Testis (tissue), 3 donors: ENCODE measurements around the gene BACH2. TPM values are rescaled to one million over a fixed set of nuclear protein-coding genes. Genes with fewer than 3 reads are reported as not detected.
"Not testable (repeated sequence)": the region's sequence is repeated elsewhere in the genome, so short reads cannot be mapped to it uniquely, and the experiment has no call there.

Experiments used
- DNase-seq: peaks from one replicate; pipeline ENCODE4 v3.0.0-alpha.2; 2019
- H3K27ac ChIP-seq, 2 donors: fragments of 200-600 bp; sonication (generic); one replicate each; pipeline ENCODE4 v1.5.1; 2019
- H3K27me3 ChIP-seq: fragments of 200-600 bp; sonication (generic); one replicate; pipeline ENCODE4 v1.5.1; 2019
- H3K36me3 ChIP-seq: fragments of 200-600 bp; sonication (generic); one replicate; pipeline ENCODE4 v1.5.1; 2017; ENCODE audit warnings: low read depth; ENCODE audit errors: missing control alignments
- H3K4me1 ChIP-seq: fragments of 200-600 bp; sonication (generic); one replicate; pipeline ENCODE4 v1.5.1; 2019
- H3K4me3 ChIP-seq, 2 donors: fragments of 200-600 bp; sonication (generic); one replicate each; pipeline ENCODE4 v1.5.1; 2017 to 2019
- H3K9me3 ChIP-seq: fragments of 200-600 bp; sonication (generic); one replicate; pipeline ENCODE4 v1.5.1; 2017
- POLR2A ChIP-seq: fragments of 450-650 bp; IDR thresholded peaks from one replicate; pipeline ENCODE4 v1.6.1; 2017; ENCODE audit warnings: antibody characterized with exemption, mild to moderate bottlenecking, moderate library complexity
- WGBS, 2 donors: methylation state at CpG; one replicate each; pipeline ENCODE4 v1.1.5; 2018; 5-methylcytosine and 5-hydroxymethylcytosine counted together
- intact Hi-C: fragments of 100-400 bp; cut with DNase I; formaldehyde crosslinking; loops from one replicate; pipeline ENCODE4 v1.15.1; 2023; ENCODE audit warnings: low total_unique reads
- polyA plus RNA-seq: library from polyadenylated mRNA; stranded (reverse); fragments of 350-450 nt; fragmentation: Illumina TruSeq; extraction: RNeasy Lipid Tissue Mini Kit (QIAGEN cat#74804); gene quantifications from one replicate; pipeline ENCODE4 v1.2.3, GENCODE V29; 2014; ENCODE audit warnings: low read depth, low replicate concordance; ENCODE audit not compliant: insufficient read depth
- total RNA-seq, 2 donors: library from RNA; depleted of rRNA; stranded (reverse); fragments of >200 nt; gene quantifications; one replicate each; pipeline ENCODE4 v1.2.3, GENCODE V29; 2016
- TF ChIP-seq, protein P1 (sequence below), 3 experiments: fragments of 450-650 bp in 2 of 3; fragments of 200-600 bp in 1 of 3; sonication (generic) in 1 of 3; IDR thresholded peaks; one replicate each; pipeline ENCODE4 v1.5.1; 2016 to 2019; ENCODE audit warnings: antibody characterized with exemption in 3 of 3, mild to moderate bottlenecking in 2 of 3, moderate library complexity in 1 of 3

The BACH2 gene
- total and polyA plus RNA-seq, 3 donors from 2014 or later: 5.0 to 8.3 (median 6.5) TPM

- 74 to 86% methylated on average over 1 of the region's 1 CpG for WGBS, 2 donors
- no peak for DNase-seq
- Histone ChIP-seq H3K4me3 (no peak overlapping the region), H3K9me3 (no peaks in the 10 kb centered on the region), H3K27me3 (no peaks in the 10 kb centered on the region), H3K27ac (no peak overlapping the region), H3K4me1 (peaks cover 2% of the 10 kb centered on the region), H3K36me3 (no peaks in the 10 kb centered on the region)
- TF ChIP-seq POLR2A: no peak
- TF ChIP-seq, protein P1, sequence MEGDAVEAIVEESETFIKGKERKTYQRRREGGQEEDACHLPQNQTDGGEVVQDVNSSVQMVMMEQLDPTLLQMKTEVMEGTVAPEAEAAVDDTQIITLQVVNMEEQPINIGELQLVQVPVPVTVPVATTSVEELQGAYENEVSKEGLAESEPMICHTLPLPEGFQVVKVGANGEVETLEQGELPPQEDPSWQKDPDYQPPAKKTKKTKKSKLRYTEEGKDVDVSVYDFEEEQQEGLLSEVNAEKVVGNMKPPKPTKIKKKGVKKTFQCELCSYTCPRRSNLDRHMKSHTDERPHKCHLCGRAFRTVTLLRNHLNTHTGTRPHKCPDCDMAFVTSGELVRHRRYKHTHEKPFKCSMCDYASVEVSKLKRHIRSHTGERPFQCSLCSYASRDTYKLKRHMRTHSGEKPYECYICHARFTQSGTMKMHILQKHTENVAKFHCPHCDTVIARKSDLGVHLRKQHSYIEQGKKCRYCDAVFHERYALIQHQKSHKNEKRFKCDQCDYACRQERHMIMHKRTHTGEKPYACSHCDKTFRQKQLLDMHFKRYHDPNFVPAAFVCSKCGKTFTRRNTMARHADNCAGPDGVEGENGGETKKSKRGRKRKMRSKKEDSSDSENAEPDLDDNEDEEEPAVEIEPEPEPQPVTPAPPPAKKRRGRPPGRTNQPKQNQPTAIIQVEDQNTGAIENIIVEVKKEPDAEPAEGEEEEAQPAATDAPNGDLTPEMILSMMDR (IDR thresholded peaks at IDR 0.05): no peak
- intact Hi-C loops: no loop called here
Observed at GRCh38 chr6:90131125-90131524, 165.5 kb downstream of the BACH2 start.

- H3K27ac ChIP-seq, intact Hi-C loops, H3K4me1 ChIP-seq, DNase-seq, H3K4me3 ChIP-seq, H3K36me3 ChIP-seq, H3K9me3 ChIP-seq, H3K27me3 ChIP-seq: not testable (repeated sequence)
- 91 to 100% methylated on average over 2 of the region's 2 CpGs for WGBS, 2 donors
Observed at GRCh38 chr6:90128687-90129086, 168.0 kb downstream of the BACH2 start.

- H3K27ac ChIP-seq: no peak overlapping the region
- no peak for TF ChIP-seq POLR2A
- TF ChIP-seq, protein P1 (IDR thresholded peaks at IDR 0.05): no peak
- intact Hi-C loops: no loop called here
- H3K36me3 ChIP-seq: no peaks in the 10 kb centered on the region
- H3K4me1 ChIP-seq: peaks cover 2% of the 10 kb centered on the region
- H3K27me3 ChIP-seq: no peaks in the 10 kb centered on the region
- H3K4me3 ChIP-seq: no peak overlapping the region
- DNase-seq: no peak
- 93% methylated on average over 7 of the region's 7 CpGs for WGBS, 2 donors
- no peaks in the 10 kb centered on the region for H3K9me3 ChIP-seq
Observed at GRCh38 chr6:90127595-90127994, 169.0 kb downstream of the BACH2 start.

DNA sequence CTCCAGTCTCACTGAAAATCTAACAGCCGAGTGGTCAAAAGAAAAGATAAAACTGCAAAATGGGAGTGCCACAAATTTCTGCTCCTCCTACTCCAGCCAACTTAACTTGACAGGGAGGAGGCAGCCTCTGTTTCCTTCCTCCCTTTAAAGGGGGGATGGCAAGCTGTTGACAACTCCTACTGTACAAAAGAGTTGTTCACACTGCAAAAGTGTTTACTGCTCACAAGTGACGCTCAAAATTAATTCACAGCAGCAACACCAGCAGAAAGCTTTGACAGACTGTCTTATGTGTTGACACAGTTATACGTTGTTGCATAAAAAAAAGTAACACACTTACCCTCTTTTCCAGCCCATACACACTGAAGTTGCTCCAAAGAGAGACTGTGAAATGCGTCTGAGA is 169.8 kb downstream of the BACH2 start:
- intact Hi-C loops: no loop called here
- H3K36me3 ChIP-seq: no peaks in the 10 kb centered on the region
- no peaks in the 10 kb centered on the region for H3K27me3 ChIP-seq
- H3K9me3 ChIP-seq: no peaks in the 10 kb centered on the region
- TF ChIP-seq, protein P1 (IDR thresholded peaks at IDR 0.05): no peak
- no peak for TF ChIP-seq POLR2A
- H3K4me3 ChIP-seq: no peak overlapping the region
- peaks cover 2% of the 10 kb centered on the region for H3K4me1 ChIP-seq
- DNase-seq: no peak
- H3K27ac ChIP-seq: no peak overlapping the region
- 65 to 82% methylated on average over 4 of the region's 4 CpGs for WGBS, 2 donors

DNA sequence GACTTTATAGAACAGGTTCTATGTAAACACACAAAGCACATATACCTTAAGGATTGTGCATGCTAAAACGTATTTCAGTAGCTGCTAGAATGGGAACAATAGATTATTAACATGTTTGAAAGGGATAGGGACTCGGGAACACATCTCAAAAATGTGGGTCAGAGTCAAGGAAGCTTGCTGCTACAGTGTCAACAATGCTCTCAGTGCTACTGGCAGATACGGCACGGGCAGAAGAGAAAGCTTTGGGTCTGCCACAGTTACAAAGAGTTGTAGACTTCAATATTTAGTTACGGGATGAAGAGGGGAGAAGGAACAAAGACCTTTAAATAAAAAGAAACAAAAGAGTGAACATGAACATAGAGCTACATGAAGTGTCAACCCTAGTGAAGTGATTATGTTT is 170.5 kb downstream of the BACH2 start:
- H3K4me3 ChIP-seq: no peak overlapping the region
- intact Hi-C loops: no loop called here
- H3K27me3 ChIP-seq: no peaks in the 10 kb centered on the region
- no peaks in the 10 kb centered on the region for H3K36me3 ChIP-seq
- H3K9me3 ChIP-seq: no peaks in the 10 kb centered on the region
- H3K4me1 ChIP-seq: peaks cover 2% of the 10 kb centered on the region
- no peak overlapping the region for H3K27ac ChIP-seq
- no peak for TF ChIP-seq POLR2A
- TF ChIP-seq, protein P1 (IDR thresholded peaks at IDR 0.05): no peak
- DNase-seq: no peak
- WGBS, 2 donors: 60% methylated on average over 5 of the region's 5 CpGs
